ENCODE measurements around the gene NEDD8. TPM values are rescaled to one million over a fixed set of nuclear protein-coding genes. Genes with fewer than 3 reads are reported as not detected.

NEDD8 gene
- total RNA-seq, 1 experiment from 2014 or later: 214 TPM

DNA sequence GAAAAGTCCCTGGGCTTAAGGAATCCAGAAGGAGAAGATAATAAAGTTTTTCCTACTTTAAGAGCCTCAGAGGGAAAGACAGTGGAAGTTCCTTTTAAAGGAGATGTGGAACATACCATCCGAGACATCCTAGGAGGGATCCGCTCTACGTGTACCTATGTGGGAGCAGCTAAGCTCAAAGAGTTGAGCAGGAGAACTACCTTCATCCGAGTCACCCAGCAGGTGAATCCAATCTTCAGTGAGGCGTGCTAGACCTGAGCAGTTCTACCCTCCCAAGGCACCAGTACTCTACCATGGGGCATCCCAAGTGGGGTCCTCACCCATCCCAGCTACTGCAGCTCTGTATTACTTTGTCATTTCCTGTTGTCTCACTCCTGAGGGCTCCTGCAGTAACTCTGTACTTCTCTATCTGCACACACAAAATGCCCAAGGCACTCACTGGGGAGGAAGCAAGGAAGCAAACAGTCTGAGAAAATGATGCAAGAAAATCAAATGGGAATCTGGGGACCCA lies 6.4 kb upstream of the NEDD8 start:
- Mint-ChIP-seq H3K36me3 (ENCODE audit: insufficient read depth in 1 of 3, low read depth in 3 of 3) (peaks cover 35 to 68% (median 67%) of the 10 kb centered on the region in 3 experiments; a peak in 6 of 7 replicates), H3K27me3 (ENCODE audit: low read depth) (peaks cover under 1% of the 10 kb centered on the region; the same call in 1 of the 2 replicates), H3K4me1 (peaks cover 13 to 17% of the 10 kb centered on the region in 2 experiments), H3K4me3 (no peak overlapping the region), H3K27ac (no peak overlapping the region), H3K9me3 (no peaks in the 10 kb centered on the region)
- no peak for TF ChIP-seq CTCF (conservative IDR thresholded peaks at IDR 0.05)
- peaks cover 7% of the 10 kb centered on the region for H3K23me2 ChIP-seq (ENCODE audit: insufficient read length, low read depth, low read length, poor library complexity, severe bottlenecking)
- H3K9ac ChIP-seq (ENCODE audit: extremely low read depth, insufficient read length, low read length): no peak overlapping the region
- no peak overlapping the region for H3K4me2 ChIP-seq (ENCODE audit: insufficient read depth, insufficient read length, low read length)
- no peaks in the 10 kb centered on the region for H3K79me1 ChIP-seq (ENCODE audit: insufficient read depth, low read depth, low read length, poor library complexity, severe bottlenecking)
- no peak overlapping the region for H2BK120ac ChIP-seq (ENCODE audit: low read depth, low read length, poor library complexity, severe bottlenecking)
- no peak overlapping the region for H2AFZ ChIP-seq (ENCODE audit: low read length)
- H3K56ac ChIP-seq (ENCODE audit: insufficient read length, low read depth, low read length): no peak overlapping the region
- no peak overlapping the region for H4K91ac ChIP-seq (ENCODE audit: insufficient read length, low read depth, low read length)
- H4K20me1 ChIP-seq (ENCODE audit: control insufficient read depth, insufficient read depth, insufficient read length): peaks cover 2% of the 10 kb centered on the region
- no peak overlapping the region for H2BK20ac ChIP-seq (ENCODE audit: low read depth, low read length, poor library complexity, severe bottlenecking)
- H3K4ac ChIP-seq (ENCODE audit: low read depth, low read length): no peak overlapping the region
- no CpG with 5 or more reads among the region's 5 CpGs for WGBS (ENCODE audit: extremely low coverage, insufficient read length, low lambda C conversion rate)
- H4K5ac ChIP-seq (ENCODE audit: insufficient read length, low read depth, low read length): no peak overlapping the region
- 0 out of 2 replicates have a peak, but pooled peaks cover 2% of the 10 kb centered on the region for H3K4me1 ChIP-seq (ENCODE audit: insufficient read depth, low read length)
- no peak overlapping the region for H3K27ac ChIP-seq (ENCODE audit: insufficient read length, low read depth, low read length)
- H3T11ph ChIP-seq (ENCODE audit: low read length): no peak overlapping the region
- no peak overlapping the region for H3K23ac ChIP-seq (ENCODE audit: insufficient read length, low read depth, low read length)
- H3K27me3 ChIP-seq (ENCODE audit: insufficient read depth, low read length): no peaks in the 10 kb centered on the region
- no peak overlapping the region for H2AK5ac ChIP-seq (ENCODE audit: insufficient read length, low read length)
- no peak overlapping the region for H3K14ac ChIP-seq (ENCODE audit: insufficient read depth, low read length)
- DNase-seq: no peak
- H3K79me2 ChIP-seq (ENCODE audit: insufficient read depth, low read length): no peaks in the 10 kb centered on the region
- no peaks in the 10 kb centered on the region for H3K9me3 ChIP-seq (ENCODE audit: control insufficient read depth, low read depth, low read length)
- no peak overlapping the region for H3K18ac ChIP-seq (ENCODE audit: insufficient read length, low read depth, low read length)
- no peak overlapping the region for H4K8ac ChIP-seq (replicated peaks; ENCODE audit: insufficient read length, low read depth, low read length)
- H2BK12ac ChIP-seq (ENCODE audit: insufficient read length, low read depth, low read length): no peak overlapping the region
- H2BK5ac ChIP-seq (ENCODE audit: insufficient read length, low read length): no peak overlapping the region
- no peak overlapping the region for H2BK15ac ChIP-seq (ENCODE audit: low read depth, low read length)
